ENCODE measurements around the gene PTPRG. TPM values are rescaled to one million over a fixed set of nuclear protein-coding genes. Genes with fewer than 3 reads are reported as not detected.
A peak's percentile ranks its signal among the peaks of the same experiment; 100 is the strongest.

PTPRG gene
- total RNA-seq, 6 experiments from 2014 or later, result 11.7 to 27.8 (median 14.7) TPM

- TF ChIP-seq POLR2A (IDR thresholded peaks at IDR 0.05), result no peak
- TF ChIP-seq, protein P1, sequence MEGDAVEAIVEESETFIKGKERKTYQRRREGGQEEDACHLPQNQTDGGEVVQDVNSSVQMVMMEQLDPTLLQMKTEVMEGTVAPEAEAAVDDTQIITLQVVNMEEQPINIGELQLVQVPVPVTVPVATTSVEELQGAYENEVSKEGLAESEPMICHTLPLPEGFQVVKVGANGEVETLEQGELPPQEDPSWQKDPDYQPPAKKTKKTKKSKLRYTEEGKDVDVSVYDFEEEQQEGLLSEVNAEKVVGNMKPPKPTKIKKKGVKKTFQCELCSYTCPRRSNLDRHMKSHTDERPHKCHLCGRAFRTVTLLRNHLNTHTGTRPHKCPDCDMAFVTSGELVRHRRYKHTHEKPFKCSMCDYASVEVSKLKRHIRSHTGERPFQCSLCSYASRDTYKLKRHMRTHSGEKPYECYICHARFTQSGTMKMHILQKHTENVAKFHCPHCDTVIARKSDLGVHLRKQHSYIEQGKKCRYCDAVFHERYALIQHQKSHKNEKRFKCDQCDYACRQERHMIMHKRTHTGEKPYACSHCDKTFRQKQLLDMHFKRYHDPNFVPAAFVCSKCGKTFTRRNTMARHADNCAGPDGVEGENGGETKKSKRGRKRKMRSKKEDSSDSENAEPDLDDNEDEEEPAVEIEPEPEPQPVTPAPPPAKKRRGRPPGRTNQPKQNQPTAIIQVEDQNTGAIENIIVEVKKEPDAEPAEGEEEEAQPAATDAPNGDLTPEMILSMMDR (IDR thresholded peaks at IDR 0.05), result no peak
- H3K27me3 ChIP-seq, result no peaks in the 10 kb centered on the region
- no peak overlapping the region for H3K4me3 ChIP-seq
- WGBS (ENCODE audit: insufficient coverage, low coverage, low lambda C conversion rate, missing lambda C conversion rate), result 46% methylated on average over 2 of the region's 2 CpGs
- peak; percentile 13 to 62 (median 56) for ATAC-seq
- no peaks in the 10 kb centered on the region for H3K9me3 ChIP-seq
- H3K27ac ChIP-seq, result no peak overlapping the region
- no peaks in the 10 kb centered on the region for H3K36me3 ChIP-seq
- H3K4me1 ChIP-seq, result peaks cover 0 to 10% (median 3%) of the 10 kb centered on the region in 4 donors
- DNase-seq, result no peak
- intact Hi-C loops (cut with DNase I), result no loop called here
Observed at GRCh38 chr3:61965770-61966131, 404.4 kb downstream of the PTPRG start.

DNA sequence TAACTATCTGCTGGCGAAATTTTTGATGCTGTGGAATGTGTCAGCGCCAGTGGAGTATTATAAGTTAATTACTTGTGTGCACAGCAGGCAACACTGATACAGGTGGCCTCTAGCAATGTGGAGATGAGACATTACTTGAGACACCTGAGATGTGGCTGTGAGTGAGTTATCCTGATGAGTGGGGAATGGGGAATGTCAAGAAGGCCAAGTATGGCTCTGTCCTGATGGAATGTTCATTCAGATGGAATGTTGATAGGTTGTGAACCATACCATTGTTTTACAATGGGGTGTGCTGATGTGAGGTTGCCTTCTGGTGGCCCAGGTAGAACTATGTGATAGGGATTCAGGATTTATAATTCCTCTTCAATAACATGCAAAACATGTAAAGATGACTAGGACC, 404.8 kb downstream of the PTPRG start:
- no peaks in the 10 kb centered on the region for H3K27me3 ChIP-seq
- H3K4me3 ChIP-seq, result no peak overlapping the region
- DNase-seq (no peak), ATAC-seq (no peak)
- H3K9me3 ChIP-seq, result no peaks in the 10 kb centered on the region
- H3K4me1 ChIP-seq, result peaks cover 0 to 10% (median 3%) of the 10 kb centered on the region in 4 donors
- H3K27ac ChIP-seq, result no peak overlapping the region
- TF ChIP-seq, protein P1 (IDR thresholded peaks at IDR 0.05), result no peak
- no peak for TF ChIP-seq POLR2A (IDR thresholded peaks at IDR 0.05)
- no peaks in the 10 kb centered on the region for H3K36me3 ChIP-seq
- intact Hi-C loops (cut with DNase I), result no loop called here
- 53% methylated on average over 2 of the region's 2 CpGs for WGBS (ENCODE audit: insufficient coverage, low coverage, low lambda C conversion rate, missing lambda C conversion rate)

DNA sequence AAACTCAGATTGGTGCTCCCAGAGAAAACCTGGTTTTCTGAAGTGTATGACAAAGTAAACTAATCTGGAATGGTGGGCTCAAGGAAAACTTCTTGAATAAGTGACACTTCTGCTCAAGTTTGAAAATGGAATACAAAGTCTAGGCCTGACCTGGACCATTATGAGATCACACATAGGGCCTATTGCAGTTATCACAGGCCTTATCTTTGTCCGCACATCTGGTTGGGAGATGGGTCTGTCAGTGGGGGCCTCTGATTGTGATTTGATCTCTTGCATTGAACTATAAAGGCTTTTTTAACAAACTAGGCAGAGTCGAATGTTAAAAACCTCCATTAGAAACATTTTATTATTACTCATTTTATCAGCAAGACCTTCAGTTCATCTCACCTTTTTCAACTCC, 405.6 kb downstream of the PTPRG start:
- Histone ChIP-seq H3K4me1 (peaks cover 0 to 10% (median 3%) of the 10 kb centered on the region in 4 donors), H3K9me3 (no peaks in the 10 kb centered on the region), H3K36me3 (no peaks in the 10 kb centered on the region), H3K4me3 (no peak overlapping the region), H3K27me3 (no peaks in the 10 kb centered on the region), H3K27ac (no peak overlapping the region)
- DNase-seq (no peak), ATAC-seq (no peak)
- WGBS (ENCODE audit: insufficient coverage, low coverage, low lambda C conversion rate, missing lambda C conversion rate), result 70% methylated on average over 1 of the region's 2 CpGs
- intact Hi-C loops (cut with DNase I), result no loop called here
- TF ChIP-seq, protein P1 (IDR thresholded peaks at IDR 0.05), result no peak
- no peak for TF ChIP-seq POLR2A (IDR thresholded peaks at IDR 0.05)

DNA sequence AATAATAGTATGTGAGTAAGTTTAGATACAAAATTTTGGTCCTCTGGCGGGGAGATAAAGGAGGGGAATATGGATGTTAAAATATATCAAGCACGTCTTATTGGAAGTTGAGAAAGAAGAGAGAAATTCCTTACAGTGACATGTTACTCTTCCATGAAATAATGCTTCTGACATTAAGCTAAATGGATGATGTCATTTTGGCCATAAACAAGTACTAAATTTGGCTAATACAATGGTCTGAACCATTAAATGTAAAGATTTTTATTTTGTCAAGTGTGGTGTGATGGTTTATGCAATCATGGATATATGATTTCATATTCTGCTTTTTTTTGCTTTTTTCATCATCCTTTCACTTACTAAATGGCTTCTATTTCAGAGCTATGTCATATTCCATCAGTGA, 406.6 kb downstream of the PTPRG start:
- Histone ChIP-seq H3K4me1 (peaks cover 0 to 10% (median 3%) of the 10 kb centered on the region in 4 donors), H3K4me3 (no peak overlapping the region), H3K36me3 (no peaks in the 10 kb centered on the region), H3K9me3 (no peaks in the 10 kb centered on the region), H3K27ac (no peak overlapping the region), H3K27me3 (no peaks in the 10 kb centered on the region)
- 65% methylated on average over 2 of the region's 2 CpGs for WGBS (ENCODE audit: insufficient coverage, low coverage, low lambda C conversion rate, missing lambda C conversion rate)
- intact Hi-C loops (cut with DNase I), result no loop called here
- DNase-seq (no peak), ATAC-seq (no peak)
- TF ChIP-seq, protein P1 (IDR thresholded peaks at IDR 0.05), result no peak
- TF ChIP-seq POLR2A (IDR thresholded peaks at IDR 0.05), result no peak

DNA sequence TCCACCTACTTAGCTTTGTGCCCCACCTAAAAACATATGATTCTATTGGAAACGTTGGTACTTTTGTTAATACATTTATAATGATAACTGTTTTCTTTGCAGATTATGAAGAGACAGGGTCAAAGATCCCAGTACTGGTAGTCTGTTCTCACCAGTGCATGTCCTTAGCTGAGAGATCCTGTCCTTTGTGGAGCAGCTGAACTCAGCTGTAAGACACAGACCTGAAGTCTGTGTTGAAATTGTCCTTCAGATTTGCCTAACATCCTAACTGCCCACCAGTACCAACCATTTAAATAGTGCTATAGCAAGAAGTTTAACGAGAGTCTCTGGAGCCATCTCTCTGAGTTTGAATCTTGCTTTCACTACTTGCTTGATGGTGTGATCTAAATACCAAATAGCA, 413.3 kb downstream of the PTPRG start:
- DNase-seq (no peak), ATAC-seq (no peak)
- Histone ChIP-seq H3K36me3 (no peaks in the 10 kb centered on the region), H3K27me3 (no peaks in the 10 kb centered on the region), H3K27ac (no peak overlapping the region), H3K9me3 (no peaks in the 10 kb centered on the region), H3K4me1 (peaks cover 0 to 14% (median 6%) of the 10 kb centered on the region in 4 donors), H3K4me3 (no peak overlapping the region)
- intact Hi-C loops (cut with DNase I), result no loop called here
- 61% methylated on average over 2 of the region's 2 CpGs for WGBS (ENCODE audit: insufficient coverage, low coverage, low lambda C conversion rate, missing lambda C conversion rate)
- TF ChIP-seq, protein P1 (IDR thresholded peaks at IDR 0.05), result no peak
- TF ChIP-seq POLR2A (IDR thresholded peaks at IDR 0.05), result no peak

Measured in right lobe of liver (tissue), 6 donors.